A549 (cell line): ENCODE data around the gene DISC1. TPM values are rescaled to one million over a fixed set of nuclear protein-coding genes. Genes with fewer than 3 reads are reported as not detected.
A peak's percentile ranks its signal among the peaks of the same experiment; 100 is the strongest.

Source experiments
- ATAC-seq, 2 experiments: fragments of 200-7000 bp in 1 of 2; fragments of >200 bp in 1 of 2; cut with Nextera tagmentation in 1 of 2; cut with Tn5 transposase in 1 of 2; 3 replicates each; pipeline versions ENCODE4 v1.8.0 to v1.9.1; 2018 to 2020; ENCODE audit warnings: mild to moderate bottlenecking in 1 of 2, moderate library complexity in 1 of 2
- CTCF ChIA-PET: fragments of 300-600 bp; sonication (Branson Sonifier 250); formaldehyde crosslinking; extraction: SDS; loops from one replicate; lab custom pipeline; 2021; ENCODE audit warnings: antibody characterized with exemption, inconsistent platforms; lab: Yijun Ruan, JAX
- POLR2A ChIA-PET: fragments of 350-600 bp; formaldehyde crosslinking; extraction: SDS; loops from one replicate; lab custom pipeline; 2021; ENCODE audit warnings: antibody characterized with exemption, inconsistent platforms; lab: Yijun Ruan, JAX
- DNase-seq, 2 experiments: peaks; one replicate each; pipeline versions ENCODE4 v3.0.0 to v3.0.0-alpha.2; 2011 to 2016; ENCODE audit warnings: low read depth in 1 of 2, low spot score in 1 of 2
- FAIRE-seq: peaks from 2 replicates; lab custom pipeline; 2011; peaks lifted over from hg19 to GRCh38; lab: Jason Lieb, UNC
- H3K27ac ChIP-seq, 2 experiments: fragments of >200 bp; sonication (Bioruptor Twin); formaldehyde crosslinking; 3 replicates each; pipeline ENCODE4 v1.5.1; 2016 to 2017
- H3K4me1 ChIP-seq: fragments of >200 bp; sonication (Bioruptor Twin); formaldehyde crosslinking; 3 replicates; pipeline ENCODE4 v1.6.1; 2016
- H3K4me2 ChIP-seq: fragments of >200 bp; sonication (Bioruptor Twin); formaldehyde crosslinking; 3 replicates; pipeline ENCODE4 v1.6.1; 2016
- H3K4me3 ChIP-seq: fragments of >200 bp; sonication (Bioruptor Twin); formaldehyde crosslinking; 3 replicates; pipeline ENCODE4 v1.5.1; 2016
- H3K9me3 ChIP-seq: fragments of >200 bp; sonication (Bioruptor Twin); formaldehyde crosslinking; 3 replicates; pipeline ENCODE4 v1.6.1; 2016
- ATOH8 ChIP-seq: fragments of 250-450 bp; sonication (Bioruptor Pico); IDR thresholded peaks from 2 replicates; pipeline ENCODE4 v1.5.0; 2020; ENCODE audit warnings: low read depth, mild to moderate bottlenecking, moderate library complexity
- BCL3 ChIP-seq: fragments of >200 bp; sonication (Bioruptor Twin); formaldehyde crosslinking; IDR thresholded peaks from 3 replicates; pipeline ENCODE4 v1.6.1; 2016
- CHD2 ChIP-seq: fragments of 150-350 bp; IDR thresholded peaks from 2 replicates; pipeline ENCODE4 v1.6.1; 2014; ENCODE audit warnings: low read length; ENCODE audit not compliant: partially characterized antibody
- CHD4 ChIP-seq: fragments of 200-600 bp; sonication (generic); IDR thresholded peaks from 2 replicates; pipeline ENCODE4 v1.6.1; 2016; ENCODE audit warnings: antibody characterized with exemption, mild to moderate bottlenecking, borderline replicate concordance
- E2F6 ChIP-seq: IDR thresholded peaks from 2 replicates; pipeline ENCODE4 v1.6.1; 2012; ENCODE audit warnings: low read depth, borderline replicate concordance
- EHF ChIP-seq: fragments of 250-450 bp; sonication (Bioruptor Pico); IDR thresholded peaks from 2 replicates; pipeline ENCODE4 v1.5.0; 2020; ENCODE audit warnings: mild to moderate bottlenecking
- ELK1 ChIP-seq: fragments of 150-350 bp; IDR thresholded peaks from 2 replicates; pipeline ENCODE4 v1.6.1; 2014; ENCODE audit warnings: low read depth, mild to moderate bottlenecking, low read length
- EP300 ChIP-seq, 2 experiments: fragments of >200 bp; sonication (Bioruptor Twin); formaldehyde crosslinking; IDR thresholded peaks; 2 replicates in 1 of 2; 3 replicates in 1 of 2; pipeline ENCODE4 v1.6.1; 2016 to 2017
- ESRRA ChIP-seq: fragments of 150-350 bp; IDR thresholded peaks from 2 replicates; pipeline ENCODE4 v1.6.1; 2014; ENCODE audit warnings: mild to moderate bottlenecking, low read length, borderline replicate concordance
- FOXS1 ChIP-seq: fragments of 250-450 bp; sonication (Bioruptor Pico); IDR thresholded peaks from 2 replicates; pipeline ENCODE4 v1.5.0; 2020; ENCODE audit warnings: mild to moderate bottlenecking, moderate library complexity
- HDAC2 ChIP-seq: fragments of 200-600 bp; sonication (generic); IDR thresholded peaks from 2 replicates; pipeline ENCODE4 v1.6.1; 2016
- HES2 ChIP-seq: fragments of >200 bp; sonication (Bioruptor Twin); formaldehyde crosslinking; IDR thresholded peaks from 2 replicates; pipeline ENCODE4 v1.6.1; 2016
- HOXB13 ChIP-seq: fragments of 250-450 bp; sonication (Bioruptor Pico); IDR thresholded peaks from 2 replicates; pipeline ENCODE4 v1.5.0; 2020; ENCODE audit warnings: low read depth, mild to moderate bottlenecking, moderate library complexity
- HOXB5 ChIP-seq: fragments of 250-450 bp; sonication (Bioruptor Pico); IDR thresholded peaks from 2 replicates; pipeline ENCODE4 v1.5.0; 2020; ENCODE audit warnings: mild to moderate bottlenecking, moderate library complexity
- JUN ChIP-seq, 2 experiments: fragments of >200 bp; sonication (Bioruptor Twin); formaldehyde crosslinking; IDR thresholded peaks; 2 replicates in 1 of 2; 3 replicates in 1 of 2; pipeline ENCODE4 v1.6.1; 2016 to 2017
- MAFK ChIP-seq: fragments of 450-650 bp; IDR thresholded peaks from 2 replicates; pipeline ENCODE4 v1.6.1; 2014; ENCODE audit not compliant: partially characterized antibody
- NFE2L2 ChIP-seq: fragments of 150-350 bp; conservative IDR thresholded peaks from 2 replicates; pipeline ENCODE4 v1.6.1; 2014; ENCODE audit warnings: low read length
- NR3C1 ChIP-seq: fragments of >200 bp; sonication (Bioruptor Twin); formaldehyde crosslinking; IDR thresholded peaks from 3 replicates; pipeline ENCODE4 v1.6.1; 2017
- PHF8 ChIP-seq: fragments of 200-600 bp; sonication (generic); IDR thresholded peaks from 2 replicates; pipeline ENCODE4 v1.6.1; 2016; ENCODE audit warnings: low read depth, mild to moderate bottlenecking, antibody characterized with exemption, moderate library complexity, borderline replicate concordance
- POLR2A ChIP-seq: IDR thresholded peaks from 2 replicates; pipeline ENCODE4 v1.6.1; 2012; ENCODE audit warnings: mild to moderate bottlenecking, low read length
- POLR2AphosphoS2 ChIP-seq: conservative IDR thresholded peaks from 2 replicates; pipeline ENCODE4 v1.6.1; 2012; ENCODE audit warnings: low read length, improper control_type of control experiment, inconsistent platforms
- REST ChIP-seq: fragments of 200-600 bp; sonication (generic); IDR thresholded peaks from 2 replicates; pipeline ENCODE4 v1.6.1; 2016; ENCODE audit warnings: antibody characterized with exemption, mild to moderate bottlenecking, moderate library complexity
- RFX5 ChIP-seq: fragments of 450-650 bp; IDR thresholded peaks from 2 replicates; pipeline ENCODE4 v1.7.1; 2014; ENCODE audit warnings: antibody characterized with exemption, mild to moderate bottlenecking, moderate library complexity
- RNF2 ChIP-seq: fragments of 200-600 bp; sonication (generic); IDR thresholded peaks from 2 replicates; pipeline ENCODE4 v1.6.1; 2016; ENCODE audit warnings: low read depth, mild to moderate bottlenecking, antibody characterized with exemption, moderate library complexity, borderline replicate concordance
- TFCP2L1 ChIP-seq: fragments of 250-450 bp; sonication (Bioruptor Pico); IDR thresholded peaks from 2 replicates; pipeline ENCODE4 v1.5.0; 2021; ENCODE audit warnings: mild to moderate bottlenecking
- TP53 ChIP-seq: fragments of 250-450 bp; sonication (Bioruptor Pico); IDR thresholded peaks from 2 replicates; pipeline ENCODE4 v1.5.0; 2021; ENCODE audit warnings: mild to moderate bottlenecking, moderate library complexity
- USF2 ChIP-seq: fragments of 450-650 bp; IDR thresholded peaks from 2 replicates; pipeline ENCODE4 v1.6.1; 2014; ENCODE audit warnings: antibody characterized with exemption
- ZFP36 ChIP-seq: fragments of 450-650 bp; IDR thresholded peaks from 2 replicates; pipeline ENCODE4 v1.6.1; 2014; ENCODE audit warnings: borderline replicate concordance; ENCODE audit not compliant: partially characterized antibody
- WGBS: methylation state at CpG from one replicate; pipeline ENCODE4 v1.1.6; 2017; ENCODE audit errors: missing lambda C conversion rate; 5-methylcytosine and 5-hydroxymethylcytosine counted together
- polyA plus RNA-seq, 4 experiments: library from polyadenylated mRNA; depleted of rRNA in 3 of 4; stranded (reverse); fragments of >200 nt; fragmentation: RNase III in 1 of 4; extraction: RNeasy Plus Mini Kit Qiagen cat#74134 plus additional on column Dnase treatment in 1 of 4; gene quantifications; 2 replicates in 3 of 4; 3 replicates in 1 of 4; pipeline ENCODE4 v1.2.3, GENCODE V29; 2011 to 2017

DISC1 gene
- polyA plus RNA-seq, 2 of the 4 experiments (the other 2 are of a cell fraction), result 0.39 to 0.74 TPM

GRCh38 chr1:231826566-231826965, 200.0 kb downstream of the DISC1 start:
- FAIRE-seq, result no peak
- no peak for ATAC-seq
- no peaks in the 10 kb centered on the region for H3K9me3 ChIP-seq
- peak overlapping the region; percentile 67; the same call in 1 of the 3 replicates for H3K4me2 ChIP-seq
- peak; percentile 72 for TF ChIP-seq MAFK
- TF ChIP-seq BCL3, result no peak
- whole genome bisulfite sequencing, result 88% methylated on average over 1 of the region's 1 CpG
- CTCF ChIA-PET, result interaction anchor here (1.6 kb wide), 1 partner anchor 70 kb away, joined by 4 read pairs; no protein-coding TSS in a partner anchor
- H3K27ac ChIP-seq, result peak overlapping the region; percentile 79 to 94
- no peak for DNase-seq
- no peak overlapping the region for H3K4me3 ChIP-seq
- peaks cover 26% of the 10 kb centered on the region for H3K4me1 ChIP-seq
- POLR2A ChIA-PET, result no interaction called here

GRCh38 chr1:231827337-231828105, 200.9 kb downstream of the DISC1 start:
- H3K4me1 ChIP-seq, result peaks cover 30% of the 10 kb centered on the region
- no peaks in the 10 kb centered on the region for H3K9me3 ChIP-seq
- ChIA-PET CTCF (interaction anchor here (1.1 to 1.6 kb wide), 2 partner anchors 71 to 580 kb away, joined by 3 to 4 read pairs; no protein-coding TSS in a partner anchor), POLR2A (no interaction called here)
- peak; percentile 61 for FAIRE-seq
- H3K27ac ChIP-seq, result peak overlapping the region; percentile 79 to 94
- H3K4me3 ChIP-seq, result no peak overlapping the region
- DNase-seq, result peak in 1 of 2 experiments; percentile 75
- peak; percentile 64 to 82 for ATAC-seq
- 1% methylated on average over 2 of the region's 2 CpGs for WGBS
- peak overlapping the region; percentile 67 for H3K4me2 ChIP-seq
- no peak for TF ChIP-seq ESRRA
- TF ChIP-seq HOXB13 (CRISPR knock-in tag), result no peak
- TF ChIP-seq EP300 (IDR thresholded peaks at IDR 0.05), result peak; percentile 36 to 65; a peak in 3 of 5 replicates
- TF ChIP-seq ATOH8 (CRISPR knock-in tag), result 0 out of 2 replicates have a peak, but pooled peaks have one; percentile 50
- TF ChIP-seq POLR2AphosphoS2, result no peak
- no peak for TF ChIP-seq POLR2A
- TF ChIP-seq HDAC2, result no peak
- no peak for TF ChIP-seq FOXS1 (CRISPR knock-in tag)
- TF ChIP-seq USF2, result no peak
- TF ChIP-seq NFE2L2, result no peak
- peak; percentile 89; the same call in 1 of the 2 replicates for TF ChIP-seq HOXB5 (CRISPR knock-in tag)
- no peak for TF ChIP-seq RNF2
- no peak for TF ChIP-seq REST
- TF ChIP-seq EHF, result no peak
- no peak for TF ChIP-seq ZFP36
- TF ChIP-seq ELK1, result no peak
- no peak for TF ChIP-seq E2F6
- no peak for TF ChIP-seq CHD2
- no peak for TF ChIP-seq TP53 (CRISPR knock-in tag)
- no peak for TF ChIP-seq NR3C1
- peak; percentile 81 for TF ChIP-seq RFX5
- TF ChIP-seq TFCP2L1 (CRISPR knock-in tag), result no peak
- 0 out of 2 replicates have a peak, but pooled peaks have one; percentile 9 for TF ChIP-seq HES2
- TF ChIP-seq CHD4, result no peak
- 0 out of 5 replicates have a peak, but pooled peaks of 1 of the 2 experiments have one; percentile 19 for TF ChIP-seq JUN (IDR thresholded peaks at IDR 0.05)
- no peak for TF ChIP-seq PHF8
